GM23338 (cell line): ENCODE measurements around the gene RHOD.

Experiments used
- CTCF ChIP-seq, 2 experiments: fragments of 200-600 bp in 1 of 2; sonication (generic) in 1 of 2; conservative IDR thresholded peaks; 2 replicates each; pipeline versions ENCODE4 v1.5.1 to v1.6.1; 2016 to 2017; ENCODE audit warnings: antibody characterized with exemption in 2 of 2, low read depth in 2 of 2, mild to moderate bottlenecking in 2 of 2, moderate library complexity in 1 of 2
- EZH2 ChIP-seq: fragments of 200-600 bp; sonication (generic); IDR thresholded peaks from one replicate; pipeline ENCODE4 v1.8.0; 2017; ENCODE audit warnings: antibody characterized with exemption, mild to moderate bottlenecking, low read depth; ENCODE audit not compliant: unreplicated experiment
- EZH2phosphoT487 ChIP-seq: fragments of 200-600 bp; sonication (generic); IDR thresholded peaks from one replicate; pipeline ENCODE4 v1.8.1; 2018; ENCODE audit warnings: antibody characterized with exemption; ENCODE audit not compliant: unreplicated experiment
- NANOG ChIP-seq: IDR thresholded peaks from 2 replicates; pipeline ENCODE4 v1.6.1; 2016; ENCODE audit warnings: antibody characterized with exemption, borderline replicate concordance
- POLR2AphosphoS5 ChIP-seq: IDR thresholded peaks from 2 replicates; pipeline ENCODE4 v1.6.1; 2016; ENCODE audit warnings: antibody characterized with exemption, low read depth
- REST ChIP-seq: IDR thresholded peaks from one replicate; pipeline ENCODE4 v1.6.1; 2018; ENCODE audit warnings: antibody characterized with exemption; ENCODE audit not compliant: unreplicated experiment
- ZNF114 ChIP-seq: fragments of 250-450 bp; sonication (Bioruptor Pico); IDR thresholded peaks from 2 replicates; pipeline ENCODE4 v1.5.0; 2020; ENCODE audit warnings: mild to moderate bottlenecking, moderate library complexity
- ZNF462 ChIP-seq: fragments of 250-450 bp; sonication (Bioruptor Pico); IDR thresholded peaks from 2 replicates; pipeline ENCODE4 v1.5.0; 2020; ENCODE audit warnings: mild to moderate bottlenecking, moderate library complexity

GRCh38 chr11:67010296-67010905 is 46.2 kb upstream of the RHOD start:
- TF ChIP-seq EZH2 (no peak), CTCF (conservative IDR thresholded peaks at IDR 0.05; ENCODE audit: low read depth in 2 of 2) (no peak), ZNF462 (no peak), REST (no peak), NANOG (no peak), POLR2AphosphoS5 (no peak), EZH2phosphoT487 (no peak), ZNF114 (CRISPR knock-in tag) (no peak)
